ENCODE measurements around the gene ABHD16A.

ABHD16A gene

DNA sequence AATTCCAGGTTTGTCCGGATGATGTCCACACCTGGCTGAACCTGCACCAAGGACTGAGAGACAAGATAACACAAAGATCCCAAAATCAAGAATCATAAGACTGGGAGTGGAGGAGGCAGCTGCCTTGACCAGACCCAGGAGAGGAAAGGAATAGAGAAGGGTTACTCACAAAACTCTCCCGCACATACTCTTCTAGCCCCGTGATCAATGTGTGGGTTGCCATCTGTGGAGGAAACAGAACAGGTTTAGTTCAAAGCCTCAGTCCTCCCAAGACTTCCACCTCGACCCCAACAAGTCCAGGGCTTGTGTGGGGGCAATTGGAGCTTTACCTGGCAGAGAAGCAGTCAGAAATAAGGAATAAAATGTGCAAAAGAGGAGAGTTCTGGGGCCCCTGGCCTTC, 61.8 kb downstream of the ABHD16A start:
- TF ChIP-seq, protein P1, sequence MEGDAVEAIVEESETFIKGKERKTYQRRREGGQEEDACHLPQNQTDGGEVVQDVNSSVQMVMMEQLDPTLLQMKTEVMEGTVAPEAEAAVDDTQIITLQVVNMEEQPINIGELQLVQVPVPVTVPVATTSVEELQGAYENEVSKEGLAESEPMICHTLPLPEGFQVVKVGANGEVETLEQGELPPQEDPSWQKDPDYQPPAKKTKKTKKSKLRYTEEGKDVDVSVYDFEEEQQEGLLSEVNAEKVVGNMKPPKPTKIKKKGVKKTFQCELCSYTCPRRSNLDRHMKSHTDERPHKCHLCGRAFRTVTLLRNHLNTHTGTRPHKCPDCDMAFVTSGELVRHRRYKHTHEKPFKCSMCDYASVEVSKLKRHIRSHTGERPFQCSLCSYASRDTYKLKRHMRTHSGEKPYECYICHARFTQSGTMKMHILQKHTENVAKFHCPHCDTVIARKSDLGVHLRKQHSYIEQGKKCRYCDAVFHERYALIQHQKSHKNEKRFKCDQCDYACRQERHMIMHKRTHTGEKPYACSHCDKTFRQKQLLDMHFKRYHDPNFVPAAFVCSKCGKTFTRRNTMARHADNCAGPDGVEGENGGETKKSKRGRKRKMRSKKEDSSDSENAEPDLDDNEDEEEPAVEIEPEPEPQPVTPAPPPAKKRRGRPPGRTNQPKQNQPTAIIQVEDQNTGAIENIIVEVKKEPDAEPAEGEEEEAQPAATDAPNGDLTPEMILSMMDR (IDR thresholded peaks at IDR 0.05): no peak
- H3K27ac ChIP-seq: no peak overlapping the region
- DNase-seq (ENCODE audit: low spot score): no peak
- no peak overlapping the region for H3K4me3 ChIP-seq

DNA sequence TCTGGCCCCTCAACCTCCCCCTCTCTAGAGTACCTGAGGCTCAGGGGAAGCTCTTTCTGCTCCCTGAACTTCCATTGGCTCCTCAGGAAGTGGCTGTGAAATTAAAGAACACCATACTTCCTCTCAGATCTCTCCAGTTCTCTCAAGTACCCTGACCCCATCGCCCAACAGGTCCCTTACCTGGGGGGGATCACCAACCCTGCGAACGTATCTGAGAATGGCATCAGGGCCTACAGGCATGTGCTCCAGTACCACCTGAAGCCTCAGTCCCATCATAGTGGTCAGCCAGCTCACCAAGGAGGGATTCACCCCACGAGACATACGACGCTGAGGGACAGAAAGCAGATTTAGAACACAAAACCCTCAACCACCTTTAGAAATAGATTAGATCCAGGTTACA, 62.5 kb downstream of the ABHD16A start:
- Histone ChIP-seq H3K4me3 (no peak overlapping the region), H3K27ac (no peak overlapping the region)
- TF ChIP-seq, protein P1 (IDR thresholded peaks at IDR 0.05): no peak
- no peak for DNase-seq (ENCODE audit: low spot score)

DNA sequence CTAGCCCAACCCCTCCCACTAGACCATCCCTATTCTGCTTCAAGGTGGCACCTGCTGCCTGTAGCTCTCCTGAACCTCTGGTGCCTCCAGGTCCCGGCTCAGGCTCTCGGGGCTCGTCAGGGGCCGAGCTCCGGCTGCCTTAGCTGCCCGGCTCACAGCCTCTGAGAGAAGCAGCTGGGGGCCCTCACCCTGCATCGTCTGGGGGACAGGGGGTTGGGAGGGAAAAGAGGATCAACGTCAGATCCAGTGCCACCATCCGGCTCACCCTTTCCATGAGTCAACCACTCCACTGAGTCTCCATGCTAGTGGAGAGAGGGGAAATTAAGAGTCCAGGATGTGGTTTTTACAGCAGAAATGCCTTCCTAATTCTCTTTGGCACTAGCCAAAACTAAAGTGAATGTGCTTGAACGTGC, 63.7 kb downstream of the ABHD16A start:
- no peak overlapping the region for H3K4me3 ChIP-seq
- TF ChIP-seq, protein P1 (IDR thresholded peaks at IDR 0.05): no peak
- H3K27ac ChIP-seq: no peak overlapping the region
- DNase-seq (ENCODE audit: low spot score): no peak

DNA sequence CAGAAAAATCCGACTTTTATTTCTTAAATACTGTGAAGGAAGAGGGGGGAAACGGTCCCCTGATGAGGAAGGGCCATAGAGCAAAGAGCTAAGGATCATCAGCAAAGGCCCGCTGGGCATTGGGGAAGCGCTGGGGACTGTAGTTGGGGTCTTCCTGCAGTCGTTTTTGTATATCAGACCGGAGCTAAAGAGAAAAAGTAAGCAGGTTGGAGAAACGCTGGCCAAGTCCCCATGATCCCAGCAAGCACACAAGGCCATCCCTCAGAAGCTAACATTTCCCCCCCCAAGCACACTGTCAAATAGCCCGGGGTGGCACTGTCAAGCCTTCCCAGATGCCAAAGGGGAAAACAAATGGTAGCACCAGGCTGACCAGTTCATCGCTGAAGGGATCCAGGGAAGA, 64.1 kb downstream of the ABHD16A start:
- Histone ChIP-seq H3K27ac (no peak overlapping the region), H3K4me3 (no peak overlapping the region)
- TF ChIP-seq, protein P1 (IDR thresholded peaks at IDR 0.05): no peak
- DNase-seq (ENCODE audit: low spot score): no peak

All from coronary artery (tissue), 2 donors.